Cardiac fibroblast (primary cell): Measurements from ENCODE around the gene BTK.

Experiments
- DNase-seq, 2 donors: peaks; one replicate each; pipeline versions ENCODE4 v3.0.0 to v3.0.0-alpha.2; 2010; ENCODE audit warnings: low read depth in 2 of 2
- H3K4me3 ChIP-seq, 2 donors: replicated peaks in 1 of 2; 1 replicate in 1 of 2; 2 replicates in 1 of 2; pipeline ENCODE4 v1.5.1; 2011; ENCODE audit warnings: low read depth in 2 of 2, low read length in 2 of 2, mild to moderate bottlenecking in 2 of 2, moderate library complexity in 1 of 2
- CTCF ChIP-seq: IDR thresholded peaks from one replicate; pipeline ENCODE4 v1.5.1; 2011; ENCODE audit warnings: low read depth, mild to moderate bottlenecking, low read length, inconsistent platforms

The BTK gene

GRCh38 chrX:101395789-101396188 lies 9.8 kb upstream of the BTK start:
- DNase-seq: peak; percentile 31 to 45
- H3K4me3 ChIP-seq: no peak overlapping the region
- TF ChIP-seq CTCF: no peak

- DNase-seq: no peak
- H3K4me3 ChIP-seq: no peak overlapping the region
- TF ChIP-seq CTCF: no peak
Measured at GRCh38 chrX:101394372-101394771, 8.4 kb upstream of the BTK start.

GRCh38 chrX:101393530-101394305 lies 7.7 kb upstream of the BTK start:
- H3K4me3 ChIP-seq: no peak overlapping the region
- TF ChIP-seq CTCF: no peak
- no peak for DNase-seq

GRCh38 chrX:101391831-101392230 lies 5.8 kb upstream of the BTK start:
- H3K4me3 ChIP-seq: peak overlapping the region; percentile 58 to 70

GRCh38 chrX:101390664-101391525 lies 4.9 kb upstream of the BTK start, which contains the start of gene RPL36A:
Gene RPL36A (plus strand): TSS chrX:101391011. CDS start chrX:101391044, 33 bp downstream.
- peak within 1 kb of the TSS; percentile 58 to 70 for H3K4me3 ChIP-seq
- peak; percentile 72 for TF ChIP-seq CTCF
- peak; percentile 92 to 93 for DNase-seq

More at GRCh38 chrX:101391831-101392230, 5.8 kb upstream of the BTK start:
- DNase-seq: no peak
- TF ChIP-seq CTCF: no peak

- no peak for TF ChIP-seq CTCF
Measured at GRCh38 chrX:101388604-101389003, 2.6 kb upstream of the BTK start.

More at GRCh38 chrX:101388604-101389003, 2.6 kb upstream of the BTK start:
- no peak for DNase-seq
- no peak overlapping the region for H3K4me3 ChIP-seq
